D721Med (cell line): Measurements from ENCODE around the gene CCNQ.

Experiments
- DNase-seq: peaks from one replicate; pipeline ENCODE4 v3.0.0; 2011; ENCODE audit warnings: low spot score; ENCODE audit not compliant: insufficient read length
- FAIRE-seq: peaks from 2 replicates; lab custom pipeline; 2011; peaks lifted over from hg19 to GRCh38; lab: Jason Lieb, UNC
- CTCF ChIP-seq: IDR thresholded peaks from 2 replicates; pipeline ENCODE4 v1.5.1; 2012; ENCODE audit warnings: mild to moderate bottlenecking, control low read depth; ENCODE audit not compliant: insufficient read depth; ENCODE audit errors: missing control alignments

CCNQ gene

GRCh38 chrX:153644356-153645125, 45.6 kb upstream of the CCNQ start:
- no peak for DNase-seq
- FAIRE-seq: no peak
- TF ChIP-seq CTCF: peak; percentile 18

- DNase-seq: no peak
- peak; percentile 27 for TF ChIP-seq CTCF
- no peak for FAIRE-seq
These were observed 44.8 kb upstream of the CCNQ start for GRCh38 chrX:153643431-153644351.

DNA sequence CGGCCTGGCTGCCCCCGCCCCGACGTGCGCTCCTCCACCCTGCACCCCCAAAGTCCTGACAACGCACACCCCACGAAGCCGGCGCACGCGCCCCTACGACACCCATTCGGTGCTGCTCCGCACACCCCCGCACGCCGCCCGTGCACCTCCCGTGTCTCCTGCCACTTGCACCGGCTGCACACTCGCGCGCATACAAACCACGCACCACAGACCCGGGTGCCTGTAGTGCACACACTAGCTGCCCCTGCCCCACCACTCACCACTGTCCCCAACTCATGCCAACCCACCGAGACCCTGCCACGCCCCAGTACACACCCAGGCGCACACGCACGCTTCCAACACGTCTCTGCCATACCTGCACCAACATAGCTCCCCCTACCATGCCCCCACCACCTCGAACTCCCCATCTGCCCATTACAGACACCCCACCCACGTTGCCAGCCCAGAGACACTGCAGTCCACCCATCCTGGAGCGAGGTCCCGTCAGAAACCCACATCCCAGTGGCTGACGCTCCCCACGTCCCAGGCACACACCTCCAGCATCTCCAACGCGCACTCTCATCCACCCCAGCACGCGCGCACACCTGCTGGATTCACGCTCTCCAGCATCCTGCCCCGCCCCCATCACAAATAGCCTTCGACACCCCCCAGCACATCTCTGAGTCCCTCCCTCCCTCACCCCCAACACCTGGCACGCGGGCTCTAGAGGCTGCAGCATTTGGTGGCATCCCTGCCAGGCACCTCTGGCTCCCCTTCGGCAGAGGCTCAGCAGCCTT, 43.9 kb upstream of the CCNQ start:
- TF ChIP-seq CTCF: no peak
- FAIRE-seq (no peak), DNase-seq (no peak)

DNA sequence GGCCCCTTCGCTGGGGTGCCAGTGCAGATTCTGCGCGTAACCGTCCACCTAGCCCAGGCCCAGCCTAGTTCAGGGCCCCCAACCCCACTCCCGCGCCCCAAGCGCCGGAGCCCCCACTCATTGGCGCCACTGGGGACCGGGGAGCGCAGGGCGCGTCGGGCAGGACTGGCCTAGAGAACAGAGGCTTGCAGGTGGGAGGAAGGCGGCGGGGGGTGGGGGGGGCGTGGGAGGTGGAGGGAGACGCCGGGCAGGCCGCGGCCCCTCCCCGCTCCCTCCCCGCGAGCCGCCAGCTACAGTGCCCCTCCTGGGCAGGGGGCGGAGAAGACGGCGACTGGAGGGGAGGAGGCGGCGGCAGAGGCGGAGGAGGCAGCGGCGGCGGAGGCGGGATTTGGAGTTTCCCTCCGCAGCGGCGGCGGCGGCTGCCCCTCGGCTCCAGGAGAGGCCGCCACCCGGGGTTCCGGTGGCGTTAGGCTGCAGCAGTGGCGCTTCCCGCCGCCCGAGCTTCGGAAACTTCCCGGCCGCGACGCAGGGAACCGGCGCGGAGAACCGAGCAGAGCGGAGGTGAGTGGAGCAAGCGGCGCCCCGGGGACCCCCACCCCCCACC, 43.2 kb upstream of the CCNQ start:
- DNase-seq (no peak), FAIRE-seq (no peak)
- TF ChIP-seq CTCF: no peak

- TF ChIP-seq CTCF: no peak
- FAIRE-seq: no peak
These were observed 42.7 kb upstream of the CCNQ start for GRCh38 chrX:153641627-153642026.

DNA sequence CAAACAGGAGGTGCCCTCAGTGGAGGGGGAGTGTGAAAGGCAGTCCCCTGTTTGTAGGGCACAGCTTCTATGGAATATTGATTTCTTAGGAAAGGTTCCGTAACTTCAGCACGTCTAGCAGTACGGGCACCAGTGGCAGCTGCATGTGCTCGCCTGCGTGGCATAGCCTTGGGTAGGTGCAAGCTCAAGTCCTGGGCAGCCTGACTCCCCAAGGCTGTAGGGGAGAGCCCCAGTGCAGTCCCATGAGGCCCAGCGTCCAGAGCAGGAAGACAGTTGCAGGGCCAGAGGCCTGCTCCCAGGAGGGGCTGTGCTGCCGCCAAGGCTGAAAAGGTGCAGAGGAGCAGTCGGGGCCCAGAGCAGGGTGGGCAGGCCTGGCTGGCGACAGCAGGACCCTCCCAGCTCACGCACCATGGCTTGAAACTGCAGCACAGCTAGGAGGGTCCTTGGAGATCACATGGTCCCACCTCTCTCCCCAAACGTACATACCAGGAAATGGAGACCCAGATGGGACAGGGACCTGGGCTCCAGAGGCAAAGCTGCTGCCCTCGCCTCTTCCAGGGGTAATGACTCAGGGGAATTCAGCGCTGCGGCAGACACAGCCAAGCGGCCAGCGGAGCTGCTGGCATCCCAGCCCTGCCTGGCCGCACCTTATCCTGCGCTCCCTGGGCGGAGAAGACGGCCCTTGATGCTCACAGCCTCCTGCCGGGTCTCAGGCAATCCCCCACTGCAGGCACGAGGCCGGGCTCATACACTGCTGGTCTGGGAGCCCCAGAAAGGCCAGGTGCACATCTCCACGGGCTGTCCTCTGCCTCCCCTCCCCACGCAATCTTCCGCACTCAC, 42.0 kb upstream of the CCNQ start:
- no peak for FAIRE-seq
- no peak for DNase-seq
- TF ChIP-seq CTCF: no peak

More at GRCh38 chrX:153641627-153642026, 42.7 kb upstream of the CCNQ start:
- DNase-seq: no peak
